HepG2 (cell line): Measurements from ENCODE around the gene SLC2A8. TPM values are rescaled to one million over a fixed set of nuclear protein-coding genes. Genes with fewer than 3 reads are reported as not detected.

Experiments
- AHR ChIP-seq: IDR thresholded peaks from 2 replicates; pipeline ENCODE4 v1.6.1; 2018; ENCODE audit warnings: missing genetic modification reagents, missing compliant biosample characterization
- DR1 ChIP-seq: sonication (generic); formaldehyde crosslinking; IDR thresholded peaks from 2 replicates; pipeline ENCODE4 v1.8.0; 2021; ENCODE audit warnings: mild to moderate bottlenecking, missing genetic modification reagents, inconsistent platforms
- GPBP1L1 ChIP-seq: sonication (generic); formaldehyde crosslinking; IDR thresholded peaks from 2 replicates; pipeline ENCODE4 v1.5.0; 2020; ENCODE audit warnings: mild to moderate bottlenecking, missing genetic modification reagents
- HOMEZ ChIP-seq: IDR thresholded peaks from 2 replicates; pipeline ENCODE4 v1.6.1; 2016; ENCODE audit warnings: low read depth
- IKZF5 ChIP-seq: IDR thresholded peaks from 2 replicates; pipeline ENCODE4 v1.6.1; 2018; ENCODE audit warnings: missing genetic modification reagents, mild to moderate bottlenecking, missing compliant biosample characterization
- MXD4 ChIP-seq: IDR thresholded peaks from 2 replicates; pipeline ENCODE4 v1.6.1; 2016; ENCODE audit warnings: mild to moderate bottlenecking, missing biosample characterization, missing genetic modification reagents
- NR2F1 ChIP-seq, 2 experiments: fragments of 450-650 bp in 1 of 2; formaldehyde crosslinking in 1 of 2; IDR thresholded peaks; 2 replicates each; pipeline versions ENCODE4 v1.5.0 to v1.6.1; 2016 to 2020; ENCODE audit warnings: mild to moderate bottlenecking in 1 of 2, missing compliant biosample characterization in 1 of 2, missing genetic modification reagents in 1 of 2, moderate library complexity in 1 of 2
- RERE ChIP-seq: IDR thresholded peaks from 2 replicates; pipeline ENCODE4 v1.6.1; 2016; ENCODE audit warnings: low read depth, missing genetic modification reagents, missing compliant biosample characterization
- SIX1 ChIP-seq: sonication (generic); formaldehyde crosslinking; IDR thresholded peaks from 2 replicates; pipeline ENCODE4 v1.4.0; 2020; ENCODE audit warnings: missing genetic modification reagents, borderline replicate concordance
- SOX5 ChIP-seq: IDR thresholded peaks from 2 replicates; pipeline ENCODE4 v1.6.1; 2016; ENCODE audit warnings: borderline replicate concordance
- SYNCRIP ChIP-seq: fragments of 200-400 bp; formaldehyde crosslinking; IDR thresholded peaks from 2 replicates; pipeline ENCODE4 v1.6.1; 2018; ENCODE audit warnings: mild to moderate bottlenecking, low read depth, low read length; ENCODE audit not compliant: insufficient read depth
- ZBTB2 ChIP-seq: sonication (generic); formaldehyde crosslinking; IDR thresholded peaks from 2 replicates; pipeline ENCODE4 v1.8.0; 2022; ENCODE audit warnings: low read depth, missing genetic modification reagents
- ZNF800 ChIP-seq: sonication (generic); formaldehyde crosslinking; IDR thresholded peaks from 2 replicates; pipeline ENCODE4 v1.4.0; 2020; ENCODE audit warnings: missing genetic modification reagents
- ZNF850 ChIP-seq: sonication (generic); formaldehyde crosslinking; conservative IDR thresholded peaks from 2 replicates; pipeline ENCODE4 v1.9.0; 2021; ENCODE audit warnings: mild to moderate bottlenecking, missing genetic modification reagents
- ZNF878 ChIP-seq: sonication (generic); formaldehyde crosslinking; IDR thresholded peaks from 2 replicates; pipeline ENCODE4 v1.8.1; 2023; ENCODE audit warnings: mild to moderate bottlenecking, missing genetic modification reagents, moderate library complexity
- polyA plus RNA-seq, 8 experiments: library from polyadenylated mRNA; depleted of rRNA in 3 of 8; stranded (reverse) in 7 of 8; unstranded in 1 of 8; fragments of >200 nt; fragmentation: Illumina TruSeq in 4 of 8; extraction: Trizol in 4 of 8; gene quantifications; 2 replicates each; pipeline versions ENCODE4 v1.2.1 to v1.2.3, GENCODE V29; 2011 to 2016; ENCODE audit warnings: low read depth in 4 of 8, missing spikeins in 1 of 8, mixed read lengths in 1 of 8; ENCODE audit not compliant: insufficient read depth in 1 of 8
- total RNA-seq, 5 experiments: library from RNA; depleted of rRNA; stranded (reverse); fragments of >200 nt; fragmentation: Illumina TruSeq; extraction: Trizol; gene quantifications; 2 replicates each; pipeline ENCODE4 v1.2.3, GENCODE V29; 2016; ENCODE audit warnings: low read depth in 1 of 5

The SLC2A8 gene
- total and polyA plus RNA-seq, 2 of the 13 experiments (the other 11 are each of a cell fraction or from before 2014, with no cell fraction given), result 22.6 to 48.6 TPM

GRCh38 chr9:127388037-127388855 is 8.7 kb upstream of the SLC2A8 start (continued):
- peak; percentile 72; the same call in 1 of the 2 replicates for TF ChIP-seq IKZF5 (CRISPR knock-in tag)
- no peak for TF ChIP-seq HOMEZ (CRISPR knock-in tag)
- no peak for TF ChIP-seq GPBP1L1 (CRISPR knock-in tag)
- no peak for TF ChIP-seq ZBTB2 (CRISPR knock-in tag)
- no peak for TF ChIP-seq ZNF850 (CRISPR knock-in tag)
- peak; percentile 23; the same call in 1 of the 2 replicates for TF ChIP-seq SIX1 (CRISPR knock-in tag)
- TF ChIP-seq RERE (CRISPR knock-in tag), result no peak
- no peak for TF ChIP-seq AHR (CRISPR knock-in tag)
- no peak for TF ChIP-seq DR1 (CRISPR knock-in tag)
- TF ChIP-seq NR2F1 (CRISPR knock-in tag; IDR thresholded peaks at IDR 0.05), result peak; percentile 43 to 76; a peak in 2 of 4 replicates
- TF ChIP-seq ZNF800 (CRISPR knock-in tag), result no peak
- peak; percentile 64; the same call in 1 of the 2 replicates for TF ChIP-seq SOX5 (CRISPR knock-in tag)
- no peak for TF ChIP-seq MXD4 (CRISPR knock-in tag)
- TF ChIP-seq SYNCRIP, result no peak
- TF ChIP-seq ZNF878 (CRISPR knock-in tag), result peak; percentile 27; the same call in 1 of the 2 replicates
